HG03103 (cell line): ENCODE data around the gene NECAB2.

ENCODE experiments used
- ATAC-seq: cut with Tn5 transposase; IDR thresholded peaks from one replicate; pipeline ENCODE4 v1.9.1; 2021; ENCODE audit warnings: low read depth; ENCODE audit not compliant: unreplicated experiment

Gene NECAB2

GRCh38 chr16:83981799-83982198 is 13.8 kb downstream of the NECAB2 start:
- no peak for ATAC-seq

- no peak for ATAC-seq
Observed at GRCh38 chr16:83983491-83983890, 15.4 kb downstream of the NECAB2 start.

- no peak for ATAC-seq
Observed at GRCh38 chr16:83989300-83989699, 21.3 kb downstream of the NECAB2 start.

GRCh38 chr16:83990492-83990891 is 22.4 kb downstream of the NECAB2 start:
- no peak for ATAC-seq

GRCh38 chr16:83992624-83993023 is 24.6 kb downstream of the NECAB2 start:
- ATAC-seq: no peak

GRCh38 chr16:83994087-83994486 is 26.0 kb downstream of the NECAB2 start:
- ATAC-seq: no peak

GRCh38 chr16:83994703-83995102 is 26.7 kb downstream of the NECAB2 start:
- no peak for ATAC-seq

GRCh38 chr16:83995754-83996153 is 27.7 kb downstream of the NECAB2 start:
- no peak for ATAC-seq

GRCh38 chr16:83996481-83997252 is 28.6 kb downstream of the NECAB2 start:
- ATAC-seq: no peak

GRCh38 chr16:83998091-83998490 is 30.0 kb downstream of the NECAB2 start:
- no peak for ATAC-seq

GRCh38 chr16:84000989-84001642 is 33.1 kb downstream of the NECAB2 start:
- no peak for ATAC-seq

GRCh38 chr16:84001726-84002125 is 33.7 kb downstream of the NECAB2 start:
- no peak for ATAC-seq

GRCh38 chr16:84003038-84003437 is 35.0 kb downstream of the NECAB2 start:
- no peak for ATAC-seq

GRCh38 chr16:84004442-84004841 is 36.4 kb downstream of the NECAB2 start:
- ATAC-seq: no peak

GRCh38 chr16:84005391-84005790 is 37.3 kb downstream of the NECAB2 start:
- ATAC-seq: no peak

- no peak for ATAC-seq
Observed at GRCh38 chr16:84007520-84007919, 39.5 kb downstream of the NECAB2 start.

GRCh38 chr16:84007965-84008364 is 39.9 kb downstream of the NECAB2 start:
- ATAC-seq: no peak

- no peak for ATAC-seq
Observed at GRCh38 chr16:84009282-84009681, 41.2 kb downstream of the NECAB2 start.

GRCh38 chr16:84013787-84014569 is 45.9 kb downstream of the NECAB2 start:
- peak; percentile 74 for ATAC-seq

GRCh38 chr16:84014570-84015327 is 46.7 kb downstream of the NECAB2 start:
- ATAC-seq: no peak

- no peak for ATAC-seq
Observed at GRCh38 chr16:84015399-84015798, 47.4 kb downstream of the NECAB2 start.
